HL-60/S4 (cell line): ENCODE results near the gene SSMEM1.
"Not testable (repeated sequence)": the region's sequence is repeated elsewhere in the genome, so short reads cannot be mapped to it uniquely, and the experiment has no call there.

ENCODE experiments used
- in situ Hi-C: fragments of 300-500 bp; cut with MboI; formaldehyde crosslinking; loops from 2 replicates; pipeline ENCODE4 v1.14.3; 2022; ENCODE audit warnings: low sequenced_read_pairs

SSMEM1 gene

GRCh38 chr7:130207642-130208041 lies at the start of gene SSMEM1:
TSS of gene SSMEM1 (plus strand) at chr7:130207860. CDS start at chr7:130207911, 51 bp downstream.
- in situ Hi-C loops: no loop called here

- in situ Hi-C loops: no loop called here
Observed at GRCh38 chr7:130160023-130160422, 47.6 kb upstream of the SSMEM1 start.

- in situ Hi-C loops: no loop called here
Observed at GRCh38 chr7:130160455-130160854, 47.2 kb upstream of the SSMEM1 start.

GRCh38 chr7:130162196-130162595 lies 45.5 kb upstream of the SSMEM1 start:
- in situ Hi-C loops: no loop called here

- in situ Hi-C loops: no loop called here
Observed at GRCh38 chr7:130174237-130174959, 33.3 kb upstream of the SSMEM1 start.

- in situ Hi-C loops: no loop called here
Observed at GRCh38 chr7:130178251-130178650, 29.4 kb upstream of the SSMEM1 start.

GRCh38 chr7:130179631-130180030 lies 28.0 kb upstream of the SSMEM1 start:
- in situ Hi-C loops: no loop called here

GRCh38 chr7:130180571-130181262 lies 26.9 kb upstream of the SSMEM1 start:
- in situ Hi-C loops: no loop called here

GRCh38 chr7:130181263-130181605 lies 26.4 kb upstream of the SSMEM1 start:
- in situ Hi-C loops: no loop called here

- in situ Hi-C loops: no loop called here
Observed at GRCh38 chr7:130182990-130183389, 24.7 kb upstream of the SSMEM1 start.

- in situ Hi-C loops: not testable (repeated sequence)
Observed at GRCh38 chr7:130184349-130184748, 23.3 kb upstream of the SSMEM1 start.

- in situ Hi-C loops: no loop called here
Observed at GRCh38 chr7:130187360-130187759, 20.3 kb upstream of the SSMEM1 start.

GRCh38 chr7:130189343-130189742 lies 18.3 kb upstream of the SSMEM1 start:
- in situ Hi-C loops: no loop called here

GRCh38 chr7:130191791-130192190 lies 15.9 kb upstream of the SSMEM1 start:
- in situ Hi-C loops: no loop called here

GRCh38 chr7:130195396-130195795 lies 12.3 kb upstream of the SSMEM1 start:
- in situ Hi-C loops: no loop called here

- in situ Hi-C loops: no loop called here
Observed at GRCh38 chr7:130196476-130196875, 11.2 kb upstream of the SSMEM1 start.

- in situ Hi-C loops: no loop called here
Observed at GRCh38 chr7:130197094-130197493, 10.6 kb upstream of the SSMEM1 start.

- in situ Hi-C loops: no loop called here
Observed at GRCh38 chr7:130201796-130202195, 5.9 kb upstream of the SSMEM1 start.

- in situ Hi-C loops: no loop called here
Observed at GRCh38 chr7:130205084-130205947, 2.3 kb upstream of the SSMEM1 start, which contains the start of gene TMEM209. TSS of gene TMEM209 (minus strand) at chr7:130205406. CDS start at chr7:130205375, 31 bp downstream.

- in situ Hi-C loops: no loop called here
Observed at GRCh38 chr7:130207033-130207432, 627 bp upstream of the SSMEM1 start.

- in situ Hi-C loops: no loop called here
Observed at GRCh38 chr7:130208516-130208915, 856 bp downstream of the SSMEM1 start.
